Loucy (cell line): ENCODE measurements around the gene FGF14.

ENCODE experiments used
- H2AFZ ChIP-seq: fragments of 200-600 bp; sonication (generic); 2 replicates; pipeline ENCODE4 v1.6.0; 2016; ENCODE audit warnings: antibody characterized with exemption, mild to moderate bottlenecking, low read length, moderate library complexity
- H3F3A ChIP-seq: fragments of 200-600 bp; 2 replicates; pipeline ENCODE4 v1.6.0; 2016; ENCODE audit warnings: antibody characterized with exemption, low read depth, mild to moderate bottlenecking
- H3K27me3 ChIP-seq: fragments of 200-600 bp; sonication (generic); 2 replicates; pipeline ENCODE4 v1.6.1; 2014; ENCODE audit warnings: low read length, mild to moderate bottlenecking; ENCODE audit not compliant: insufficient read depth, poor library complexity, severe bottlenecking
- H3K36me3 ChIP-seq: fragments of 200-600 bp; sonication (generic); 2 replicates; pipeline ENCODE4 v1.6.1; 2016; ENCODE audit warnings: low read length; ENCODE audit not compliant: insufficient read depth
- H3K4me1 ChIP-seq: fragments of 200-600 bp; sonication (generic); 2 replicates; pipeline ENCODE4 v1.5.1; 2014; ENCODE audit warnings: low read length, mild to moderate bottlenecking; ENCODE audit not compliant: insufficient read depth, poor library complexity, severe bottlenecking
- H3K4me2 ChIP-seq: fragments of 200-600 bp; sonication (generic); 2 replicates; pipeline ENCODE4 v1.6.0; 2014; ENCODE audit warnings: antibody characterized with exemption, low read length, low read depth, mild to moderate bottlenecking; ENCODE audit not compliant: poor library complexity, severe bottlenecking
- H3K4me3 ChIP-seq: fragments of 200-600 bp; sonication (generic); 2 replicates; pipeline ENCODE4 v1.5.1; 2014; ENCODE audit warnings: low read length, mild to moderate bottlenecking, mixed read lengths; ENCODE audit not compliant: poor library complexity, severe bottlenecking
- H3K79me2 ChIP-seq: fragments of 200-600 bp; sonication (generic); 2 replicates; pipeline ENCODE4 v1.6.1; 2014; ENCODE audit warnings: low read length; ENCODE audit not compliant: insufficient read depth
- H3K9ac ChIP-seq: fragments of 200-600 bp; sonication (generic); 2 replicates; pipeline ENCODE4 v1.6.0; 2014; ENCODE audit warnings: mild to moderate bottlenecking, low read depth, low read length, moderate library complexity; ENCODE audit not compliant: poor library complexity, severe bottlenecking
- H3K9me2 ChIP-seq: fragments of 200-600 bp; sonication (generic); replicated peaks from 2 replicates; pipeline ENCODE4 v1.6.1; 2016; ENCODE audit warnings: low read depth, low read length, mixed read lengths
- H3K9me3 ChIP-seq: fragments of 200-600 bp; sonication (generic); 2 replicates; pipeline ENCODE4 v1.6.1; 2014; ENCODE audit warnings: mild to moderate bottlenecking, antibody characterized with exemption, low read length, low read depth; ENCODE audit not compliant: insufficient read depth
- H4K20me1 ChIP-seq: fragments of 200-600 bp; sonication (generic); 2 replicates; pipeline ENCODE4 v1.6.0; 2014; ENCODE audit warnings: antibody characterized with exemption, low read length, mild to moderate bottlenecking; ENCODE audit not compliant: insufficient read depth, poor library complexity, severe bottlenecking
- CTCF ChIP-seq: fragments of 200-600 bp; sonication (generic); conservative IDR thresholded peaks from 2 replicates; pipeline ENCODE4 v1.5.1; 2014; ENCODE audit warnings: mild to moderate bottlenecking, antibody characterized with exemption, low read length
- EZH2phosphoT487 ChIP-seq: fragments of 200-600 bp; IDR thresholded peaks from 2 replicates; pipeline ENCODE4 v1.6.1; 2018; ENCODE audit warnings: antibody characterized with exemption, mild to moderate bottlenecking, moderate library complexity, borderline replicate concordance

Gene FGF14

GRCh38 chr13:101728021-101728420, 673.8 kb downstream of the FGF14 start:
- H2AFZ ChIP-seq: no peak overlapping the region
- no peak overlapping the region for H3K4me3 ChIP-seq
- H3K27me3 ChIP-seq: no peaks in the 10 kb centered on the region
- TF ChIP-seq CTCF (no peak), EZH2phosphoT487 (no peak)
- H3F3A ChIP-seq: no peaks in the 10 kb centered on the region
- H3K9me2 ChIP-seq: no peaks in the 10 kb centered on the region
- H3K9me3 ChIP-seq: no peaks in the 10 kb centered on the region
- no peaks in the 10 kb centered on the region for H3K79me2 ChIP-seq
- no peaks in the 10 kb centered on the region for H4K20me1 ChIP-seq
- no peak overlapping the region for H3K9ac ChIP-seq
- H3K4me1 ChIP-seq: no peaks in the 10 kb centered on the region
- H3K4me2 ChIP-seq: no peak overlapping the region
- H3K36me3 ChIP-seq: no peaks in the 10 kb centered on the region

- TF ChIP-seq EZH2phosphoT487 (no peak), CTCF (no peak)
- Histone ChIP-seq H3K9ac (no peak overlapping the region), H3K79me2 (no peaks in the 10 kb centered on the region), H3K9me2 (no peaks in the 10 kb centered on the region), H3F3A (no peaks in the 10 kb centered on the region), H3K27me3 (no peaks in the 10 kb centered on the region), H3K4me1 (no peaks in the 10 kb centered on the region), H3K4me2 (no peak overlapping the region), H3K9me3 (no peaks in the 10 kb centered on the region), H2AFZ (no peak overlapping the region), H3K4me3 (no peak overlapping the region), H4K20me1 (no peaks in the 10 kb centered on the region), H3K36me3 (no peaks in the 10 kb centered on the region)
Measured at GRCh38 chr13:101727118-101727517, 674.7 kb downstream of the FGF14 start.

- TF ChIP-seq CTCF (no peak), EZH2phosphoT487 (no peak)
- H3K9me3 ChIP-seq: no peaks in the 10 kb centered on the region
- no peaks in the 10 kb centered on the region for H3K79me2 ChIP-seq
- no peaks in the 10 kb centered on the region for H3K9me2 ChIP-seq
- H3F3A ChIP-seq: no peaks in the 10 kb centered on the region
- no peaks in the 10 kb centered on the region for H3K36me3 ChIP-seq
- no peaks in the 10 kb centered on the region for H3K4me1 ChIP-seq
- no peak overlapping the region for H3K4me2 ChIP-seq
- H3K27me3 ChIP-seq: no peaks in the 10 kb centered on the region
- no peak overlapping the region for H3K4me3 ChIP-seq
- no peaks in the 10 kb centered on the region for H4K20me1 ChIP-seq
- no peak overlapping the region for H2AFZ ChIP-seq
- no peak overlapping the region for H3K9ac ChIP-seq
Measured at GRCh38 chr13:101726681-101727080, 675.2 kb downstream of the FGF14 start.
